ENCODE measurements around the gene HOXD9.
A peak's percentile ranks its signal among the peaks of the same experiment; 100 is the strongest.

DNA sequence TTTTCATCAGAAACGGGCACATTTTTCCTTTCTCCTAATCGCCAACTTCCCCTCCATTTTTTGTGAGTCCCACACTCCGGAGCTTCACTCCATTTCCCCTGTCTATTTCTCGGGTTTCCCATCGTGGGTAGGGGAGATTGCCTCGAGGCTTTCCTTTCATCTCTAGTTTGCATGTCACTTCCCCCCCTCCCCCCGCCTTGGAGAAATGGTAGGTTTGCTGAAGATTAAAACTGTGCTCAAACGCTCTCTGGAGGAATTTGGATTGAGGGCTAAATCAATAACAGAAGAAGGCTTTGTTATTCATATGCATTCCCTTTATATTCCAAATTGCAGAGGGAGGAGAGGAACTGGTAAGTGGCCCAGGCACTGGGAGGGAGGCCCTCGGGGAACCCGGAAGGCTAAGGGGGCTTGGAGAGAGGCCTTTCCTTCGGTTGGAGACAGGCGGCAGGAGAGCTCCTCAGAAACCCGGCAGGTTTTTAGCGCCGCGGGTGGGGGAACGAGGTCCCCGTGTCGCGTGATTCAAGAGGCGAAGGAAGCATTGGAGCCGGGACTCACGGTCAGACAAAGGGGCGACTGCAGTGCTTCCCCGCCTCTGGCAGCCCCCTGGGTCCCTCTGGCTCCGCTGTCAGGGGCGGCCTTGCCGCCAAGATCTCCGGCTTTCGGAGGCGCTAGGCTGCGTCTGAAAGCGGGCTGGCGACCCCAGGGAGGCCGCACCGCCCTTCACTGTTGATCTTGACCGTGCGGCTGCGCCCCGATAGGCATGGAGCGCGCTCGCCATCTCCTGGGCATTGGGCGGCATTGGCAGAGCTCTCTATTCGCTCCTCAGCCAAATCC is 25.3 kb upstream of the HOXD9 start:
- TF ChIP-seq, protein P1, sequence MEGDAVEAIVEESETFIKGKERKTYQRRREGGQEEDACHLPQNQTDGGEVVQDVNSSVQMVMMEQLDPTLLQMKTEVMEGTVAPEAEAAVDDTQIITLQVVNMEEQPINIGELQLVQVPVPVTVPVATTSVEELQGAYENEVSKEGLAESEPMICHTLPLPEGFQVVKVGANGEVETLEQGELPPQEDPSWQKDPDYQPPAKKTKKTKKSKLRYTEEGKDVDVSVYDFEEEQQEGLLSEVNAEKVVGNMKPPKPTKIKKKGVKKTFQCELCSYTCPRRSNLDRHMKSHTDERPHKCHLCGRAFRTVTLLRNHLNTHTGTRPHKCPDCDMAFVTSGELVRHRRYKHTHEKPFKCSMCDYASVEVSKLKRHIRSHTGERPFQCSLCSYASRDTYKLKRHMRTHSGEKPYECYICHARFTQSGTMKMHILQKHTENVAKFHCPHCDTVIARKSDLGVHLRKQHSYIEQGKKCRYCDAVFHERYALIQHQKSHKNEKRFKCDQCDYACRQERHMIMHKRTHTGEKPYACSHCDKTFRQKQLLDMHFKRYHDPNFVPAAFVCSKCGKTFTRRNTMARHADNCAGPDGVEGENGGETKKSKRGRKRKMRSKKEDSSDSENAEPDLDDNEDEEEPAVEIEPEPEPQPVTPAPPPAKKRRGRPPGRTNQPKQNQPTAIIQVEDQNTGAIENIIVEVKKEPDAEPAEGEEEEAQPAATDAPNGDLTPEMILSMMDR (IDR thresholded peaks at IDR 0.05; ENCODE audit: low read depth, low read length): peak; percentile 78
- TF ChIP-seq EZH2phosphoT487 (IDR thresholded peaks at IDR 0.05; ENCODE audit: low read depth): no peak
